Endothelial cell of hepatic sinusoid (primary cell): Measurements from ENCODE around the gene EFNB3.

ENCODE experiments used
- in situ Hi-C: cut with HindIII; loops from 2 replicates; pipeline ENCODE4 v1.10.0; 2017; ENCODE audit warnings: low sequenced_read_pairs

EFNB3 gene

DNA sequence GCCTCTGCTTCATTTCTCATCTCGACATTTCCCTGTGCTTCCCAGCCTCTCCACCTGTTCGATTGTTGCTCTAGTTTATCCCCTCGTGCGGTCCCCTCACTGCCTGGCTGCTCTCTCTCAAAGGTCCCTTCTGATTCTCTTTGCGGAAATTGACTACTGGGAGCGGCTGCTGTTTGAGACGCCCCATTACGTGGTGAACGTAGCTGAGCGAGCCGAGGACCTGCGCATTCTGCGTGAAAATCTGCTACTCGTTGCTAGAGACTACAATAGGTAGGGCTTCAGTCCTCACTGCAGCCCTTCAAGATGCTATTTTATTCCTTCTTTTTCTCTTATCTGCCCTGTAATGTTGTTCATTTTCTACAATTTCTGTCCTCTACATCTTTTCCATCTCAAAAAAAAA is 52.0 kb downstream of the EFNB3 start:
- in situ Hi-C loops, result no loop called here
